HepG2 (cell line): ENCODE results near the gene SYCE3. TPM values are rescaled to one million over a fixed set of nuclear protein-coding genes. Genes with fewer than 3 reads are reported as not detected.

Experiments
- AHDC1 ChIP-seq: sonication (generic); formaldehyde crosslinking; IDR thresholded peaks from 2 replicates; pipeline ENCODE4 v1.5.1; 2020; ENCODE audit warnings: mild to moderate bottlenecking, missing genetic modification reagents, borderline replicate concordance
- EED ChIP-seq: sonication (generic); formaldehyde crosslinking; IDR thresholded peaks from 2 replicates; pipeline ENCODE4 v1.5.0; 2020; ENCODE audit warnings: mild to moderate bottlenecking, missing genetic modification reagents
- FOXO1 ChIP-seq: sonication (generic); formaldehyde crosslinking; IDR thresholded peaks from 2 replicates; pipeline ENCODE4 v1.4.0; 2020; ENCODE audit warnings: missing genetic modification reagents
- HINFP ChIP-seq: sonication (generic); formaldehyde crosslinking; IDR thresholded peaks from 2 replicates; pipeline ENCODE4 v1.4.0; 2020; ENCODE audit warnings: low read depth, mild to moderate bottlenecking, missing genetic modification reagents
- IKZF1 ChIP-seq: fragments of 450-650 bp; IDR thresholded peaks from 2 replicates; pipeline ENCODE4 v1.7.1; 2016
- MIXL1 ChIP-seq: IDR thresholded peaks from 2 replicates; pipeline ENCODE4 v1.6.1; 2016
- SAFB2 ChIP-seq: sonication (generic); formaldehyde crosslinking; IDR thresholded peaks from 2 replicates; pipeline ENCODE4 v1.5.1; 2020; ENCODE audit warnings: missing genetic modification reagents, low read depth, mild to moderate bottlenecking, borderline replicate concordance
- SMC3 ChIP-seq: IDR thresholded peaks from 2 replicates; pipeline ENCODE4 v1.6.1; 2011; ENCODE audit warnings: low read length, improper control_type of control experiment
- SNAPC4 ChIP-seq: sonication (generic); formaldehyde crosslinking; IDR thresholded peaks from 2 replicates; pipeline ENCODE4 v1.4.0; 2020; ENCODE audit warnings: mild to moderate bottlenecking, missing genetic modification reagents
- TCF12 ChIP-seq, 2 experiments: fragments of 450-650 bp in 1 of 2; sonication (generic) in 1 of 2; formaldehyde crosslinking in 1 of 2; IDR thresholded peaks; 2 replicates each; pipeline versions ENCODE4 v1.6.1 to v1.8.0; 2017 to 2022; ENCODE audit warnings: antibody characterized with exemption in 1 of 2, mild to moderate bottlenecking in 1 of 2, missing genetic modification reagents in 1 of 2, moderate library complexity in 1 of 2
- THAP11 ChIP-seq: IDR thresholded peaks from 2 replicates; pipeline ENCODE4 v1.6.1; 2016; ENCODE audit warnings: missing biosample characterization, missing genetic modification reagents
- ZMAT3 ChIP-seq: sonication (generic); formaldehyde crosslinking; conservative IDR thresholded peaks from 2 replicates; pipeline ENCODE4 v1.7.0; 2021; ENCODE audit warnings: missing genetic modification reagents
- ZNF317 ChIP-seq: sonication (generic); formaldehyde crosslinking; IDR thresholded peaks from 2 replicates; pipeline ENCODE4 v1.5.0; 2020; ENCODE audit warnings: mild to moderate bottlenecking, missing genetic modification reagents
- ZNF670 ChIP-seq: sonication (generic); formaldehyde crosslinking; IDR thresholded peaks from 2 replicates; pipeline ENCODE4 v1.8.0; 2022; ENCODE audit warnings: mild to moderate bottlenecking, missing genetic modification reagents, borderline replicate concordance
- ZNF747 ChIP-seq: sonication (generic); formaldehyde crosslinking; IDR thresholded peaks from 2 replicates; pipeline ENCODE4 v1.8.1; 2023; ENCODE audit warnings: missing genetic modification reagents, mild to moderate bottlenecking, borderline replicate concordance
- polyA plus RNA-seq, 8 experiments: library from polyadenylated mRNA; depleted of rRNA in 3 of 8; stranded (reverse) in 7 of 8; unstranded in 1 of 8; fragments of >200 nt; fragmentation: Illumina TruSeq in 4 of 8; extraction: Trizol in 4 of 8; gene quantifications; 2 replicates each; pipeline versions ENCODE4 v1.2.1 to v1.2.3, GENCODE V29; 2011 to 2016; ENCODE audit warnings: low read depth in 4 of 8, missing spikeins in 1 of 8, mixed read lengths in 1 of 8; ENCODE audit not compliant: insufficient read depth in 1 of 8
- total RNA-seq, 5 experiments: library from RNA; depleted of rRNA; stranded (reverse); fragments of >200 nt; fragmentation: Illumina TruSeq; extraction: Trizol; gene quantifications; 2 replicates each; pipeline ENCODE4 v1.2.3, GENCODE V29; 2016; ENCODE audit warnings: low read depth in 1 of 5

Gene SYCE3
- total and polyA plus RNA-seq, 2 of the 13 experiments (the other 11 are each of a cell fraction or from before 2014, with no cell fraction given), result not detected

- TF ChIP-seq SNAPC4 (CRISPR knock-in tag) (no peak), ZNF317 (CRISPR knock-in tag) (0 out of 2 replicates have a peak, but pooled peaks have one; percentile 25), SAFB2 (no peak), FOXO1 (peak; percentile 33), MIXL1 (CRISPR knock-in tag) (0 out of 2 replicates have a peak, but pooled peaks have one; percentile 39), AHDC1 (no peak), TCF12 (IDR thresholded peaks at IDR 0.05) (no peak), TCF12 (CRISPR knock-in tag; IDR thresholded peaks at IDR 0.05) (no peak; the same call in 1 of the 2 replicates), IKZF1 (no peak), ZNF747 (CRISPR knock-in tag) (no peak), SMC3 (no peak), HINFP (CRISPR knock-in tag) (no peak), THAP11 (CRISPR knock-in tag) (peak; percentile 90), ZNF670 (CRISPR knock-in tag) (no peak), ZMAT3 (CRISPR knock-in tag) (no peak), EED (CRISPR knock-in tag) (no peak)
Measured at GRCh38 chr22:50507991-50508884, 54.5 kb downstream of the SYCE3 start, which contains the start of gene NCAPH2 (continued).
